ENCODE measurements around the gene APOA4.
A peak's percentile ranks its signal among the peaks of the same experiment; 100 is the strongest.
"Not testable (repeated sequence)": the region's sequence is repeated elsewhere in the genome, so short reads cannot be mapped to it uniquely, and the experiment has no call there.

APOA4 gene

DNA sequence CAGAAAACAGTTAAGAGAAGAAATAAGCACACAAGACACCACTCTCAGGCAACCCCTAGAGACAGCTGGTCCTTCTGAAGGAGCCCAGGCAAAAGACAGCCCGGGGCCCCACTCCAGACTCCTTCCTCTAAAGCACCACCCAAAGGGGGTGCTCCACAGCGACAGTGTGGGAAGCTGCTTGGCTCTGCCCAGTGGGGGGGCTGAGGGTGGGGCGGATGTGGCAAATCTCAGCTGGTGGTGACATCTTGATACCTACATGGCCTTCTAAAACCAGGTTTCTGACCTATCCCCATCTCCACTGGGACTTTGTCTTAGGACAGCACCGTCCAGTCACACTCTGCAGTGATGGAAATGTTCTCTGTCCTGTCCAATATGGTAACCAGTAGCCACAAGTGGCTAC, 24.5 kb upstream of the APOA4 start:
- no peak for DNase-seq

- DNase-seq, result no peak
Observed at GRCh38 chr11:116844722-116845121, 21.6 kb upstream of the APOA4 start.

DNA sequence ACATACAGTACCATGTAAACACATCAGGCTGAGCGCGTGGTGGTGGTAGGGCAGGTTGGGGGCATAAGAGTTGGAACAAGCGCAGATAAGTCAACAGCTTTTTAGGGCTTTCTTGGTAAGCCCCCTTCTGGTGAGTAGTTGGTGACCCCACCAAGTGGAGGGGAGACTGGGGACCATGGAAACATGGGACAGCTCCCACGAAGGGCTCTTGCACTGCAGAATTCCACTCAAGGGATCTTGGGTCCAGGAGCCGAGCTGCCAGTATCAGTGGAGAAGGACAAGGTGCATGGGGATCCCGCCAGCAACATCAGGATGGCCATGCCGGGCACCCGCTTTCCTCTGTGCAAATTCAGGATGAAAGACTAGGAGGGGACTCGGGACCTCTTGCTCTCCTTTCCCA, 20.6 kb upstream of the APOA4 start:
- DNase-seq, result no peak

DNA sequence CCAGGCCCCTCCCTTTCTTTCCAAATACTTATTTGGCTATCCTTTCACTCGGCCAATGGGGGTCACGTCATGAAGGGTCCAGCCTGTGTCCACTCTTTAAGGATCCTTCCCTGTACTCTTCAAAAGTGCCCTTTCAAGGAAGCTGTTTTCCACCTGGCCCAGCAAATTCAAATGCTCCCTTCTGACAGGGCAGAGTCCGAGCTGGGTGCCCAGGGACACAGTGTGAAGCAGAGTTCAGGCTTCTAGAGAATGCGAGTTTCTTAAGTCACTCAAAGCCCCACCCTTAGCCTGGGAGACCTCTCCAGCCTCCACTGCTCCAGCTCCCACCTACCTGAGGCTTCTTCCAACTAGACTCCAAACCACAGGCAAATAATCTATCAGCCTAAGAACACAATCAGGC, 19.8 kb upstream of the APOA4 start:
- no peak for DNase-seq

DNA sequence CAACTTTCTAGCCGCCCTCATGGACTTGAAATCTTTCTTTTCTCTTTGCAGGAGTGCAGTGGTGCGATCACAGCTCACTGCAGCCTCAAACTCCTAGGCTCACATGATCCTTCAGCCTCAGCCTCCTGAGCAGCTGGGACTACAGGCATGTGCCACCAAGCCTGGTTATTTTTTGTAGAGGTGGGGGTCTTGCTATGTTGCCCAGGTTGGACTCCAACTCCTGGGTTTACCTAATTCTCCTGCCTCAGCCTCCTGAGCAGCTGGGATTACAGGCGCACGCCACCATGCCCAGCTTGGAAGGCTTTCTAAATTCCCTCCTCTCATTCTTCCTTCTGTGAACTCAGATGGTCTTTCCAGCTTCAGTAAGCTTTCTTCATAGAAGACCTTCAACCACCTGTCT, 19.0 kb upstream of the APOA4 start:
- DNase-seq, result no peak

- no peak for DNase-seq
Observed at GRCh38 chr11:116840746-116841296, 17.7 kb upstream of the APOA4 start.

DNA sequence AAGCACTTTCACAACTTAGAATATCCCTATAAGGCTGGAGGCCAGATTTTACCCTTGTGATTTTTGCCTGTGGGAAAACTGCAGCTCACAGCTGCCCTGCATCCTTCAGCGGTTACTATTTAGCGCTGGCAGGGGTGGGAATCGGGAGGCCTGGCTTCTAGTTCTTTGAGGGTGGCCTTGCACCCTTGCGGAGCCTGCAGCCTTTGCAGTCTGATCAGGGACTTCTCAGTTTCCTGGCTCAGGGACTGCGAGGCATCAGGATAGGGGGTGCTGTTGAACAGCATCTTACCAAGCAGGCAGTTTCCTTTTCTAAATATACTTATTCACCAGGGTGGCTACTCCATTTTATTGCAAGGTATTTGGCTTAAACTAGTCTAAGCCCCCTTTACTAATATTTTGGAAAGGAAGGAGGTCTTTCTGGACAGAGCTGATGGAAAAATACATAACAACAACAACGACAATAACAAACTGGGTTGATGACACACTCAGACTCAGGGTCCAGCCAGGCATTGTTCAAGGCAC, 17.2 kb upstream of the APOA4 start:
- DNase-seq, result no peak

GRCh38 chr11:116838321-116839084, 15.4 kb upstream of the APOA4 start:
- no peak for DNase-seq

DNA sequence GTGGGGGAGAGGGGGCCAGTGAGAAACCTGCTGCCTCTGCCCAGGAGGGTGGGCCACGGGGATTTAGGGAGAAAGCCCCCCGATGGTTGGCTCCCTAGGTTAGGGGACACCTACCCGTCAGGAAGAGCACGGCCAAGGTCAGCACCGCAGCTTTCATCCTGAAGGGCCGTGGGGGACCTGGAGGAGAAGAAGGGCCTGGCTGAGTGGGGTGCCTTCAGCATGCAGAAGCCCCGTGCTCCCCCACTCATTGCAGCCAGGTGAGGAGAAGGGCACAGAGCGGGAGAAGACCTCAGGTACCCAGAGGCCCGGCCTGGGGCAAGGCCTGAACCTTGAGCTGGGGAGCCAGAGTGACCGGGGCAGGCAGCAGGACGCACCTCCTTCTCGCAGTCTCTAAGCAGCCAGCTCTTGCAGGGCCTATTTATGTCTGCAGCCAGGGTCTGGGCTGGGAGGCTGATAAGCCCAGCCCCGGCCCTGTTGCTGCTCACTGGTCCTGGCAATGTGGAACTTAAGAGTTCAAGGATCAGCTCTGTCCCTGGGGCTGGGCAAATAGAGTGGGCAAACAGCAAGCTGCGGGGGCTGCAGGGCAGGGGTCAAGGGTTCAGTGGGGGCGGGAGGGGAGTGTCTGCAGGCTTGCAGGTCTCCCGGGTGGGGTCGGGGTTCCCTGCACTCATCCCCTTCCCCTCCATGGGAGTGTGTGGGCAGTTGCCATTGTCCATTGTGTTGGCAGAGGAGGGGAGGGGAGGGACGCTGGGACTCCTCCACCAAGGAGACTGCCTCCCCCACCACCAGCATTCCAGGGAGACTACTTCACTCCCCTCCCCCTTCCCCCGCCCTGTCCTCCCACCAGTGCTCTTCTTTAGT, 14.4 kb upstream of the APOA4 start, which contains the start of gene APOA1:
APOA1 (minus strand) TSS at position 392 of the 861 bp plus-strand sequence; CDS start at position 157, 235 bp downstream.
- DNase-seq, result no peak

DNA sequence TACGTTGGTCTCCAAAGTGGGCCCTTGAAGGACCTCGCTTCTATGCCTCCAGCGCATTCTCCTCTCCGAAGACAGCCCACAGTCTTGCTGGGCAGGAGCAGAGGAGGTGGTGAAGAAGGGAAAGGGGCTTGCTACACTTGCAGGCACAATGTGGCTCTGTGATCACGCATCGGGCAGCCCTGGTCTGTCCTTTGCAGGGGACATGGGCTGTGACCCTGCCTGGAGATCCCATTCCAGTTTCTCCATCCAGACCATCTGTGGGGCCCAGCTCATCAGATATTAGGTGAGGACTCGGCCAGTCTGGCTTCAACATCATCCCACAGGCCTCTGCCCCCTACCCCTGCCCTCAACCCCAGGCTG, 13.5 kb upstream of the APOA4 start:
- no peak for DNase-seq

- DNase-seq, result peak; percentile 89
Observed at GRCh38 chr11:116835791-116836631, 12.9 kb upstream of the APOA4 start.

DNA sequence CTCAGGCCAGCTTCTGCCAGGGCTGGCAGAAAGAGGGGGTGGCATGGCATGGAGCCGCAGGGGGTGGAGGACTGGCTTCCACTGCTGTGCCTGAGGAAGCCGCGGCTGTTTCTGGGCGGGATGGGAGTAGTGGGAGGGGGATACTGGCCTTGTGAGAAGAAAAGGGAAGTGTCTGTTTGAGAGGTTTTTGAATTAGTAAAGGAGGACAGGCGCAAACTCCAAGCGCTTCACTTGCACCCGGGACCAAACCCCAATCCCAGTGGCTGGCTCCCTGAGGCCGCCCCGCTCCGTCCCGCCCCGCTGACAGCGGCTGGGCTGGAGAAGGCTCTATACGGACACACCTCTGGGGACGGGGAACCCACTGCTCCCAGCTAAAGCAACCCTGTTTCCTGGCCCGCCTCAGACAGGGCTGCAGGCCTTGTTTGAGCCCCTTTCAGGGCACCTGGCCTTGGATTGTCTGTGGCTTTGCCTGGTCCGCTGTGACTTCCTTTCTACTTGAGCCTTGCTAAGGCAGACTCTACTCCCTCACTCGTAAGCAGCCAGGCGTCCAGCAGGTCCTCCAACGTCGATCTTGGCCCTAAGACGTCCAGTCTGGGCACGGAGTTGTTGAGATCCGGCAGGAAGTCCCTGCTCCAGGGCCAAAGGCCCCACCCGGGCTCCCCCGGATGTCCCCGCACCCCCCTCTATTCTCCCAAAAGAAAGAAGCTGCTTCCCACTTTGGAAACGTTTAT, 12.1 kb upstream of the APOA4 start:
- DNase-seq, result no peak

- not testable (repeated sequence) for DNase-seq
Observed at GRCh38 chr11:116834535-116835041, 11.5 kb upstream of the APOA4 start.

GRCh38 chr11:116833816-116834534, 10.9 kb upstream of the APOA4 start:
- DNase-seq, result no peak

GRCh38 chr11:116833491-116833815, 10.3 kb upstream of the APOA4 start:
- DNase-seq, result no peak

DNA sequence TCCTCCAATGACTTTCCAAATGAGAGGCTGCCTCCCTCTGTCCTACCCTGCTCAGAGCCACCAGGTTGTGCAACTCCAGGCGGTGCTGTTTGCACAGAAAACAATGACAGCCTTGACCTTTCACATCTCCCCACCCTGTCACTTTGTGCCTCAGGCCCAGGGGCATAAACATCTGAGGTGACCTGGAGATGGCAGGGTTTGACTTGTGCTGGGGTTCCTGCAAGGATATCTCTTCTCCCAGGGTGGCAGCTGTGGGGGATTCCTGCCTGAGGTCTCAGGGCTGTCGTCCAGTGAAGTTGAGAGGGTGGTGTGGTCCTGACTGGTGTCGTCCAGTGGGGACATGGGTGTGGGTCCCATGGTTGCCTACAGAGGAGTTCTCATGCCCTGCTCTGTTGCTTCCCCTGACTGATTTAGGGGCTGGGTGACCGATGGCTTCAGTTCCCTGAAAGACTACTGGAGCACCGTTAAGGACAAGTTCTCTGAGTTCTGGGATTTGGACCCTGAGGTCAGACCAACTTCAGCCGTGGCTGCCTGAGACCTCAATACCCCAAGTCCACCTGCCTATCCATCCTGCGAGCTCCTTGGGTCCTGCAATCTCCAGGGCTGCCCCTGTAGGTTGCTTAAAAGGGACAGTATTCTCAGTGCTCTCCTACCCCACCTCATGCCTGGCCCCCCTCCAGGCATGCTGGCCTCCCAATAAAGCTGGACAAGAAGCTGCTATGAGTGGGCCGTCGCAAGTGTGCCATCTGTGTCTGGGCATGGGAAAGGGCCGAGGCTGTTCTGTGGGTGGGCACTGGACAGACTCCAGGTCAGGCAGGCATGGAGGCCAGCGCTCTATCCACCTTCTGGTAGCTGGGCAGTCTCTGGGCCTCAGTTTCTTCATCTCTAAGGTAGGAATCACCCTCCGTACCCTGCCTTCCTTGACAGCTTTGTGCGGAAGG, 9.5 kb upstream of the APOA4 start:
- DNase-seq, result no peak

- no peak for DNase-seq
Observed at GRCh38 chr11:116831790-116832349, 8.8 kb upstream of the APOA4 start.

- no peak for DNase-seq
Observed at GRCh38 chr11:116830184-116830912, 7.2 kb upstream of the APOA4 start.
